Fibroblast of lung (primary cell): ENCODE measurements around the gene ORC3. TPM values are rescaled to one million over a fixed set of nuclear protein-coding genes. Genes with fewer than 3 reads are reported as not detected.

Experiments used
- DNase-seq, 2 donors: peaks; one replicate each; pipeline versions ENCODE4 v3.0.0 to v3.0.0-alpha.2; 2010; ENCODE audit warnings: low read depth in 2 of 2
- H2AFZ ChIP-seq: 2 replicates; pipeline ENCODE4 v1.5.1; 2012; ENCODE audit warnings: low read length, control low read depth, inconsistent platforms
- H3K27ac ChIP-seq: 2 replicates; pipeline ENCODE4 v1.5.1; 2011; ENCODE audit warnings: low read length, control low read depth; ENCODE audit not compliant: insufficient read depth
- H3K27me3 ChIP-seq: 2 replicates; pipeline ENCODE4 v1.5.1; 2011; ENCODE audit warnings: mild to moderate bottlenecking, low read length; ENCODE audit not compliant: control insufficient read depth, insufficient read depth
- H3K36me3 ChIP-seq: 2 replicates; pipeline ENCODE4 v1.5.1; 2011; ENCODE audit warnings: low read length; ENCODE audit not compliant: control insufficient read depth, insufficient read depth
- H3K4me1 ChIP-seq: 2 replicates; pipeline ENCODE4 v1.5.1; 2011; ENCODE audit warnings: low read length; ENCODE audit not compliant: control insufficient read depth, insufficient read depth; ENCODE audit errors: extremely low read depth
- H3K4me2 ChIP-seq: 2 replicates; pipeline ENCODE4 v1.5.1; 2011; ENCODE audit warnings: low read length, control low read depth; ENCODE audit not compliant: insufficient read depth; ENCODE audit errors: extremely low read depth
- H3K4me3 ChIP-seq, 4 experiments: fragments of 200-600 bp in 1 of 4; sonication (generic) in 1 of 4; replicated peaks in 1 of 4; 2 replicates each; pipeline ENCODE4 v1.5.1; 2011 to 2016; ENCODE audit warnings: low read length in 4 of 4, low read depth in 3 of 4, mild to moderate bottlenecking in 3 of 4, control low read depth in 2 of 4, inconsistent platforms in 1 of 4, mixed read lengths in 1 of 4; ENCODE audit not compliant: insufficient read depth in 1 of 4; ENCODE audit errors: control extremely low read depth in 1 of 4
- H3K79me2 ChIP-seq: 2 replicates; pipeline ENCODE4 v1.5.1; 2012; ENCODE audit warnings: mild to moderate bottlenecking, low read length, inconsistent platforms; ENCODE audit not compliant: control insufficient read depth, insufficient read depth
- H3K9ac ChIP-seq: 2 replicates; pipeline ENCODE4 v1.5.1; 2011; ENCODE audit warnings: mild to moderate bottlenecking, low read length, control low read depth; ENCODE audit not compliant: insufficient read depth
- H3K9me3 ChIP-seq: 2 replicates; pipeline ENCODE4 v1.5.1; 2012; ENCODE audit warnings: low read depth, low read length; ENCODE audit not compliant: control insufficient read depth, insufficient read depth
- H4K20me1 ChIP-seq: 2 replicates; pipeline ENCODE4 v1.5.1; 2011; ENCODE audit warnings: low read length; ENCODE audit not compliant: control insufficient read depth, insufficient read depth; ENCODE audit errors: extremely low read depth
- EZH2 ChIP-seq: IDR thresholded peaks from 2 replicates; pipeline ENCODE4 v1.5.1; 2012; ENCODE audit warnings: low read length, control low read depth, mild to moderate bottlenecking; ENCODE audit errors: missing control alignments
- polyA plus RNA-seq, 2 donors: library from polyadenylated mRNA; depleted of rRNA in 1 of 2; stranded (reverse) in 1 of 2; unstranded in 1 of 2; fragments of >200 nt; gene quantifications; 2 replicates each; pipeline ENCODE4 v1.2.1, GENCODE V29; 2011 to 2012; ENCODE audit warnings: missing spikeins in 1 of 2
- total RNA-seq: library from RNA; depleted of rRNA; stranded (reverse); fragments of >200 nt; gene quantifications from 2 replicates; pipeline ENCODE4 v1.2.1, GENCODE V29; 2014
- TF ChIP-seq, protein P1 (sequence below), 2 donors: IDR thresholded peaks in 1 of 2; conservative IDR thresholded peaks in 1 of 2; 1 replicate in 1 of 2; 2 replicates in 1 of 2; pipeline ENCODE4 v1.5.1; 2011 to 2012; ENCODE audit warnings: low read length in 2 of 2, control low read depth in 1 of 2, inconsistent platforms in 1 of 2, low read depth in 1 of 2, mild to moderate bottlenecking in 1 of 2

Gene ORC3
- total and polyA plus RNA-seq, 2 donors (not counting 1 experiment from before 2014, with no cell fraction given) = 23.8 to 37.9 TPM

DNA sequence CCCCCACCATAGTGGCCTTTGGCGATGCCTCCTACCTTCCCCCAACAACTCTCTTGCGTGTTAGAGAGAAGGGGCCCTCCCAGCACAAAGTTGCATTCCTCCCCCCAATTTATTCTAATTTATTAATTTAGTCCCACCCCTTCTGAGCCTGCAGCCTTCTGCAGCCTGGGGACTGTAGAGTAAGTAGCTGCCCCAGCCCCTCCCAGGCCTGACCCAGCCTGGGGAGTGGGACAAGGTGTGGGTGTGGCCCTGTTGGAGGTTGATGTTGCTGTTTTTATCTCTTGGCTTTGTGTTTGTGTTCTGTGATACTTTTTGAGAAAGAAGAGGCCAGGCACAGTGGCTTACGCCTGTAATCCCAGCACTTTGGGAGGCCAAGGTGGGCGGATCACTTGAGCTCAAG lies 49.4 kb downstream of the ORC3 start:
- Histone ChIP-seq H2AFZ (no peak overlapping the region), H3K27me3 (no peaks in the 10 kb centered on the region), H4K20me1 (no peaks in the 10 kb centered on the region), H3K4me1 (no peaks in the 10 kb centered on the region), H3K4me2 (no peak overlapping the region), H3K4me3 (no peak overlapping the region), H3K79me2 (no peaks in the 10 kb centered on the region), H3K27ac (no peak overlapping the region), H3K36me3 (no peaks in the 10 kb centered on the region), H3K9me3 (no peaks in the 10 kb centered on the region), H3K9ac (no peak overlapping the region)
- TF ChIP-seq EZH2 = no peak
- TF ChIP-seq, protein P1, sequence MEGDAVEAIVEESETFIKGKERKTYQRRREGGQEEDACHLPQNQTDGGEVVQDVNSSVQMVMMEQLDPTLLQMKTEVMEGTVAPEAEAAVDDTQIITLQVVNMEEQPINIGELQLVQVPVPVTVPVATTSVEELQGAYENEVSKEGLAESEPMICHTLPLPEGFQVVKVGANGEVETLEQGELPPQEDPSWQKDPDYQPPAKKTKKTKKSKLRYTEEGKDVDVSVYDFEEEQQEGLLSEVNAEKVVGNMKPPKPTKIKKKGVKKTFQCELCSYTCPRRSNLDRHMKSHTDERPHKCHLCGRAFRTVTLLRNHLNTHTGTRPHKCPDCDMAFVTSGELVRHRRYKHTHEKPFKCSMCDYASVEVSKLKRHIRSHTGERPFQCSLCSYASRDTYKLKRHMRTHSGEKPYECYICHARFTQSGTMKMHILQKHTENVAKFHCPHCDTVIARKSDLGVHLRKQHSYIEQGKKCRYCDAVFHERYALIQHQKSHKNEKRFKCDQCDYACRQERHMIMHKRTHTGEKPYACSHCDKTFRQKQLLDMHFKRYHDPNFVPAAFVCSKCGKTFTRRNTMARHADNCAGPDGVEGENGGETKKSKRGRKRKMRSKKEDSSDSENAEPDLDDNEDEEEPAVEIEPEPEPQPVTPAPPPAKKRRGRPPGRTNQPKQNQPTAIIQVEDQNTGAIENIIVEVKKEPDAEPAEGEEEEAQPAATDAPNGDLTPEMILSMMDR (conservative IDR thresholded peaks at IDR 0.05 in 1 of 2, IDR thresholded peaks at IDR 0.05 in 1 of 2; ENCODE audit: low read depth in 1 of 2, low read length in 2 of 2) = no peak
- no peak for DNase-seq

DNA sequence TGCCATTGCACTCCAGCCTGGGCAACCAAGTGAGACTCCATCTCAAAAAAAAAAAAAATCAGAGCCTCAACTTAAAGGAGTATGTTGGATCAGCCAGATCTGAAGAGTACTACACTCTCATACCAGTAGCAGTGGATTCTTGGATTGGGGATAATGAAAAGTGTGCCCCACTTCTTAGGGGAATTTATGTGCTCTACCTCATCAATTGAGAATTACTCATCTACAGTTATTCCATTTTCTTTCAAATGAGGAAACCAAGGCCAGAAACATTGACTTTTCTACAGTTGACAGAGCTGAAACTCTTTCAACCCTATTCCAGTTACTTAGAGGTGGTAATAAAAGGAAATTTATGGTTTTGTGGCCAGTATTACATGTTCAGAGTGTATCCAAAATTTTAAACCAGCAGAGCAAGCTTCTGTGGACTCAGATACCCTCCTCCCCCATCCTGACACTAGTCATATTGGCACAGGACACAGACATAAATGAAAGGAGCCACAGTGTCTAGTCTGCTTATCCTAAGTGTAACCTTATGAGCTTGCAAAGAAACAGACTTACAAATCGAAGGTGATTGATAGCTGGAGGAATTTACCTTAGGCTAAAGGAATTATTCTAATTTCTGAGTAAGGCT lies 51.2 kb downstream of the ORC3 start:
- Histone ChIP-seq H3K27me3 (no peaks in the 10 kb centered on the region), H3K4me1 (no peaks in the 10 kb centered on the region), H3K9me3 (no peaks in the 10 kb centered on the region), H4K20me1 (no peaks in the 10 kb centered on the region), H3K36me3 (no peaks in the 10 kb centered on the region), H3K79me2 (no peaks in the 10 kb centered on the region), H3K9ac (no peak overlapping the region), H3K4me3 (no peak overlapping the region), H3K27ac (no peak overlapping the region), H3K4me2 (no peak overlapping the region), H2AFZ (no peak overlapping the region)
- TF ChIP-seq EZH2 = no peak
- TF ChIP-seq, protein P1 (conservative IDR thresholded peaks at IDR 0.05 in 1 of 2, IDR thresholded peaks at IDR 0.05 in 1 of 2; ENCODE audit: low read depth in 1 of 2, low read length in 2 of 2) = no peak
- DNase-seq = no peak

DNA sequence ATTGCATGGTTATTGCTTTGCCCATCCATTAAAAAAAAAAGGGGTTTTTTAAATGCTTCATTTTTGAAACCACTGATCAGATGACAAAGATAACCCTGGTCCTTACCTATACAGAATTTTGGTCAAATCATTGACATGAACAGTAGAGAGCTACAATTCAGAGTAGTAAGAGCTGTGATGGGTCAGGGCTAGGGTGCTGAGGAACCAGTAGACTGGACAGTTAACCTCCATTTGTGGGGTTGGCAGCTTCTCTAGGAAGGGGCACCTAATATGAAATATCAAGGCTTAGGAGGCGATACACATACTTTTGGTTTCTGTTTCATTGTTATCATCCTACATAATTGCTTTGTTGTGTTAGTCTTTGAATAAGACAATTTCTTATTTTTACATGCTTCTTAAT lies 55.1 kb downstream of the ORC3 start:
- H3K4me3 ChIP-seq = no peak overlapping the region
- H3K27me3 ChIP-seq = no peaks in the 10 kb centered on the region
- no peak overlapping the region for H3K9ac ChIP-seq
- no peaks in the 10 kb centered on the region for H3K79me2 ChIP-seq
- H3K4me2 ChIP-seq = no peak overlapping the region
- TF ChIP-seq EZH2 = no peak
- TF ChIP-seq, protein P1 (conservative IDR thresholded peaks at IDR 0.05 in 1 of 2, IDR thresholded peaks at IDR 0.05 in 1 of 2; ENCODE audit: low read depth in 1 of 2, low read length in 2 of 2) = no peak
- no peak overlapping the region for H2AFZ ChIP-seq
- no peaks in the 10 kb centered on the region for H3K36me3 ChIP-seq
- DNase-seq = no peak
- H3K27ac ChIP-seq = no peak overlapping the region
- no peaks in the 10 kb centered on the region for H4K20me1 ChIP-seq
- H3K9me3 ChIP-seq = no peaks in the 10 kb centered on the region
- H3K4me1 ChIP-seq = no peaks in the 10 kb centered on the region
